AG09309 (cell line): ENCODE data around the gene ASTN2.

ENCODE experiments used
- DNase-seq: peaks from one replicate; pipeline ENCODE4 v3.0.0-alpha.2; 2010; ENCODE audit warnings: low read depth
- H3K4me3 ChIP-seq: 2 replicates; pipeline ENCODE4 v1.5.1; 2011; ENCODE audit warnings: mild to moderate bottlenecking, low read depth, low read length, moderate library complexity; ENCODE audit not compliant: control insufficient read depth
- CTCF ChIP-seq: IDR thresholded peaks from 2 replicates; pipeline ENCODE4 v1.5.1; 2011; ENCODE audit warnings: mild to moderate bottlenecking, low read depth, low read length, inconsistent platforms; ENCODE audit not compliant: insufficient read depth, control insufficient read depth; ENCODE audit errors: missing control alignments

The ASTN2 gene

GRCh38 chr9:117151716-117152115 is 263.1 kb downstream of the ASTN2 start:
- TF ChIP-seq CTCF: no peak
- no peak overlapping the region for H3K4me3 ChIP-seq
- DNase-seq: no peak

- DNase-seq: no peak
These were observed 264.9 kb downstream of the ASTN2 start for GRCh38 chr9:117149996-117150395.

GRCh38 chr9:117145811-117146490 is 268.9 kb downstream of the ASTN2 start:
- H3K4me3 ChIP-seq: no peak overlapping the region
- DNase-seq: no peak
- TF ChIP-seq CTCF: no peak

More at GRCh38 chr9:117149996-117150395, 264.9 kb downstream of the ASTN2 start:
- no peak overlapping the region for H3K4me3 ChIP-seq
- no peak for TF ChIP-seq CTCF

GRCh38 chr9:117145081-117145480 is 269.8 kb downstream of the ASTN2 start:
- no peak overlapping the region for H3K4me3 ChIP-seq
- TF ChIP-seq CTCF: no peak
- DNase-seq: no peak

- H3K4me3 ChIP-seq: no peak overlapping the region
- DNase-seq: no peak
- TF ChIP-seq CTCF: no peak
These were observed 276.6 kb downstream of the ASTN2 start for GRCh38 chr9:117138231-117138630.

GRCh38 chr9:117136461-117136860 is 278.4 kb downstream of the ASTN2 start:
- TF ChIP-seq CTCF: no peak
- no peak for DNase-seq

More at GRCh38 chr9:117136461-117136860, 278.4 kb downstream of the ASTN2 start:
- no peak overlapping the region for H3K4me3 ChIP-seq
